OCI-LY3 (cell line): ENCODE data around the gene PTPRU.
A peak's percentile ranks its signal among the peaks of the same experiment; 100 is the strongest.

Experiments used
- H2AFZ ChIP-seq: fragments of 200-600, 300-600 bp; shearing (Covaris generic); 2 replicates; pipeline ENCODE4 v1.6.0; 2014; ENCODE audit warnings: antibody characterized with exemption, low read depth, low read length
- H3K27ac ChIP-seq: fragments of 200-600, 300-600 bp; sonication (generic); 2 replicates; pipeline ENCODE4 v1.5.1; 2014; ENCODE audit warnings: mild to moderate bottlenecking, low read length, moderate library complexity, mixed read lengths
- H3K27me3 ChIP-seq: fragments of 200-600, 300-600 bp; sonication (generic); 2 replicates; pipeline ENCODE4 v1.6.1; 2014; ENCODE audit warnings: low read depth, low read length, mixed read lengths
- H3K36me3 ChIP-seq: fragments of 200-600, 300-600 bp; sonication (generic); replicated peaks from 2 replicates; pipeline ENCODE3; 2014; ENCODE audit warnings: low read depth, low read length, mixed read lengths
- H3K4me1 ChIP-seq: fragments of 300-600, 200-600 bp; sonication (generic); 2 replicates; pipeline ENCODE4 v1.6.1; 2014; ENCODE audit warnings: low read length, mixed read lengths
- H3K4me2 ChIP-seq: fragments of 200-600, 300-600 bp; sonication (generic); 2 replicates; pipeline ENCODE4 v1.6.1; 2014; ENCODE audit warnings: low read length, mixed read lengths
- H3K4me3 ChIP-seq: fragments of 300-600, 200-600 bp; sonication (generic); 2 replicates; pipeline ENCODE4 v1.5.1; 2014; ENCODE audit warnings: antibody characterized with exemption, mild to moderate bottlenecking, low read length, moderate library complexity
- H3K79me2 ChIP-seq: fragments of 300-600, 200-600 bp; shearing (Covaris generic); 2 replicates; pipeline ENCODE4 v1.6.1; 2014; ENCODE audit warnings: mild to moderate bottlenecking, low read length, mixed read lengths
- H3K9ac ChIP-seq: fragments of 300-600, 200-600 bp; shearing (Covaris generic); 2 replicates; pipeline ENCODE4 v1.6.0; 2014; ENCODE audit warnings: mild to moderate bottlenecking, low read length, moderate library complexity
- H3K9me3 ChIP-seq: fragments of 200-600, 300-600 bp; shearing (Covaris generic); 2 replicates; pipeline ENCODE4 v1.6.1; 2014; ENCODE audit warnings: low read length, mixed read lengths; ENCODE audit not compliant: insufficient read depth
- H4K20me1 ChIP-seq: fragments of 200-600, 300-600 bp; sonication (generic); 2 replicates; pipeline ENCODE4 v1.6.1; 2016; ENCODE audit warnings: low read length, mixed read lengths; ENCODE audit not compliant: insufficient read depth
- CTCF ChIP-seq: fragments of 200-600, 300-600 bp; sonication (generic); IDR thresholded peaks from 2 replicates; pipeline ENCODE4 v1.5.1; 2014; ENCODE audit warnings: antibody characterized with exemption, low read length, low read depth
- EZH2phosphoT487 ChIP-seq: fragments of 200-600 bp; shearing (Covaris generic); IDR thresholded peaks from 2 replicates; pipeline ENCODE4 v1.6.1; 2018; ENCODE audit warnings: antibody characterized with exemption, mixed run types, low read depth

PTPRU gene

DNA sequence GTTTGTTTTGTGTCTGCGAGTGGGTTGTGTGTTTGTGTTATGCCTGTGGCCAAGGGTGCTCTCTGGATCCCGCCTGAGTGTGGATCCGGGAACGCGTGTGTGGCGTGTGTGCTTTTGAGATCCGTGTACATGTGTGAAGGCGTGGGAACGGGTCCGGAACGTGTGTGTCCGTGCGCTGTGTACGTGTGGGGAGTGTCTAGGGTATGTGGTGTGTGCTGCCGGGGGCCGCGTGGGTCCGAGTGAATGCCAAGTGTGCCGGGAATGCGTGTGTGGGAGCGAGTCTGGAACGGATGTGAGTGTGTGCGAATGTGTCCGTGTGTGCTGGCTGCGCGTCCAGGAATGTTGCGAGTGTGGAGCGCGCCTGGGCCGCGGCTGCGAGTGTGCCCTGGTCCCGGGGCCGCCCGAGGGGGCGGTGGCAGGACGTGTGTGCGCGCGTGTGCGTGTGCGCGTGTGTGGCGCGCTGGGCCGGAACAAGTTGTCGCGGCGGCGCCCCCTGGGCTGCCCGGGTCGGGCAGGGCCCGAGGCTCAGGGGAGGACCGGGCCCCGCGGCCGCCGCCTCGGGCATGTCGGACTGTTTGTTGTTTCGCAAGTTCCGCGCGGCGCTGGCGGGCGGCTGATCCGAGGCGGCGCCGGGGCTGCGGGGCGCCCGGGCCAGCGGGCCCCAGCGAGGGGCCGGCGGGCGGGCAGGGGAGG lies 953 bp downstream of the PTPRU start:
- Histone ChIP-seq H2AFZ (no peak overlapping the region), H3K4me2 (peak overlapping the region; percentile 73; the same call in 1 of the 2 replicates), H3K9ac (no peak overlapping the region), H4K20me1 (no peaks in the 10 kb centered on the region), H3K36me3 (no peaks in the 10 kb centered on the region), H3K9me3 (no peaks in the 10 kb centered on the region), H3K27me3 (no peaks in the 10 kb centered on the region), H3K27ac (no peak overlapping the region), H3K4me3 (peak overlapping the region; percentile 72; the same call in 1 of the 2 replicates), H3K79me2 (no peaks in the 10 kb centered on the region), H3K4me1 (peaks cover 7% of the 10 kb centered on the region; the same call in 1 of the 2 replicates)
- TF ChIP-seq CTCF: no peak
- TF ChIP-seq EZH2phosphoT487: no peak

DNA sequence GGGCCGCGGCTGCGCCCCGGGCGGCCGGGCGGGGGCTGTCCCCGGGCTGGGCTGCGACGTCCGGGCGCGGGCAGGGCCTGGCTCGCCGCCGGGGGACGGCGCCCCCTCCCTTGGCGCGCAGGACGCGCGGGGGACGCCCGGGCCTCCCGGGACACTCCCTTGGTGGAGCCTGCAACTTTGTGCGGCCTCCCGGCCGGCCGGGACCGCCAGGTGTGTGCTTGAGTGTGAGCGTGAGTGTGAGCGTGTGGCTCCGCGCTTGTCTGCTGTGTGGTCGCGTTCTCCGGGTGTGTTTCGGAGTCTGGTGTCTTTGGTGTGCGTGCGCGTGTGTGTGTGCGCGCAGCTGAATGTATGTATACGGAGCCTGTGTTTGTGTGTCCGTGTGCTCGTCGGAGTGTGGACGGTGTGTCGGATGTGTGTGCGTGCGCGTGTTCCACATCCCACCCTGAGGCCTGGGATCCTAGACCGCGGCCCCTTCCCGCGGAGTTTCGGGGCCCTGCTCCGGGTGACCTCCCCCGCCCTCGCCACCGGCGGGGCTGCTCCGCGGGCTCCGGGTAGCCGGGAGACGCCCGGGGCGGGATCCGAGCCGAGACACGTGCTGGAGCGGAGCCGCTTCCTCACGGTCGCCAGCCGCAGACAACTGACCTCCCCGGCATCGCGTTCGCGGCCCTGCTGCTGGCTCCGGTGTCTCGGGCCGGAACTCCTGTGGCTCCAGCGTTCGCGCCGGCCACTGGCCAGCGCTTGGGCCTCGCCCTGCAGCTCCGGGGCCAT lies 1.7 kb downstream of the PTPRU start:
- Histone ChIP-seq H3K4me2 (no peak overlapping the region), H3K36me3 (no peaks in the 10 kb centered on the region), H3K4me3 (no peak overlapping the region)

GRCh38 chr1:29238620-29239002 lies 2.3 kb downstream of the PTPRU start:
- no peaks in the 10 kb centered on the region for H3K9me3 ChIP-seq
- no peaks in the 10 kb centered on the region for H3K27me3 ChIP-seq
- H3K27ac ChIP-seq: no peak overlapping the region
- no peaks in the 10 kb centered on the region for H3K79me2 ChIP-seq
- H3K9ac ChIP-seq: no peak overlapping the region
- no peaks in the 10 kb centered on the region for H4K20me1 ChIP-seq
- H2AFZ ChIP-seq: no peak overlapping the region
- no peak overlapping the region for H3K4me2 ChIP-seq
- no peaks in the 10 kb centered on the region for H3K36me3 ChIP-seq
- H3K4me3 ChIP-seq: no peak overlapping the region
- no peak for TF ChIP-seq EZH2phosphoT487
- no peak for TF ChIP-seq CTCF
- H3K4me1 ChIP-seq: peaks cover 7% of the 10 kb centered on the region; the same call in 1 of the 2 replicates

More for the DNA sequence above, 1.7 kb downstream of the PTPRU start:
- no peak overlapping the region for H3K27ac ChIP-seq
- no peaks in the 10 kb centered on the region for H3K79me2 ChIP-seq
- no peaks in the 10 kb centered on the region for H3K27me3 ChIP-seq
- TF ChIP-seq CTCF (no peak), EZH2phosphoT487 (no peak)
- H3K9ac ChIP-seq: no peak overlapping the region
- H2AFZ ChIP-seq: no peak overlapping the region
- H4K20me1 ChIP-seq: no peaks in the 10 kb centered on the region
- H3K4me1 ChIP-seq: peaks cover 7% of the 10 kb centered on the region; the same call in 1 of the 2 replicates
- no peaks in the 10 kb centered on the region for H3K9me3 ChIP-seq

DNA sequence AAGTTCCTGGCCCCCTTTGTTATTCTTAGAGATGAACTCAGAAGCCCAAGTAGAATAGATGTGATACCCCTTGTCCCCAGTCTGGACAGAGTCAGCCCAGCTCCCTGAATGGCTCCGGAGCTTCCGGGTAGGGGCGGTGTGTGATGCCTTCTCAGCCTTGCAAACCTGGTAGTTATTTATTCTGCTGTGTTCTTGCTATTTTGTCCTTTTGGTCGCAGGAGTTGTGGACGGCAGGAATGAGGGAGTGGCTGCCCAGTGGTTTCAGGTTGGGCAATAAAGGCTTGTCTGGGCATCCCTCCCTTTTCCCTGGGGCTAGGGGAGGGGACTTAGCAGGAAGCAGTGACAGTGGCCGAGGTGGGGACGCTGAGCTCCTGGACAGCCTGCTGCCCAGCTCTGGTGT lies 2.8 kb downstream of the PTPRU start:
- Histone ChIP-seq H3K4me3 (no peak overlapping the region), H3K79me2 (no peaks in the 10 kb centered on the region), H3K27ac (no peak overlapping the region), H3K36me3 (no peaks in the 10 kb centered on the region), H3K9ac (no peak overlapping the region), H3K4me2 (no peak overlapping the region), H2AFZ (no peak overlapping the region), H3K4me1 (peaks cover 7% of the 10 kb centered on the region; the same call in 1 of the 2 replicates), H4K20me1 (no peaks in the 10 kb centered on the region), H3K9me3 (no peaks in the 10 kb centered on the region), H3K27me3 (no peaks in the 10 kb centered on the region)
- TF ChIP-seq EZH2phosphoT487: no peak
